NCI-H2196 treated with DMSO at 0.1 percent for 48 hours (cell line): Measurements from ENCODE around the gene PLA2G4E.

ENCODE experiments used
- DNase-seq: peaks from one replicate; lab custom pipeline; 2025; ENCODE audit not compliant: unreplicated experiment; lab: John Stamatoyannopoulos, UW

The PLA2G4E gene

DNA sequence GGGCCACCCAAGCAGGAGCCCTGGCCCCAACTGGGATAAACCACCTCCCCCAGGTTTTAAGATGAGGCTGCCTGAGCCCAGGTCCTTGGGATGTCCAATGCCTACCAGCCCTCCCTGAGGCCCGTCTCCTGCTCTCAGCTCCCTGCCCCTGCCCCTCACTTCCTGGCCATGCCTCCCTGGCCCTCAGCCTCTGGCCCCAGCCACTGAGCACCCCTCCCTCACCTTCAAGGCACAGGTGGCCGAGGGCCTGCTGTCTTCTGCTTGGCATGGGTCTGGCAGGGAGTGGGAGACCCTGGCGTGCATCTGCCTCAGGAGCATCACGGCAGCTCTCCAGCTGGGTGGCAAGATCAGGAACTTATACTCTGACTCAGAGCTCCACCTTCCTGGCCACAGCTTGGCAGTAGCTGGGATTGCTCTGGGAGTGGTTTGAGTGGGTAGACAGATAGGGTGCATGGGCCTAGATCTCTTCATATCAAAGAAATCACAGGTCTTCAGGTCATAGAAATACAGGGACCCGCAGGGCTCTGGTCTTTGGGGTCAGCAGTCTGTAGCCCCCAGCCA is at the start of gene PLA2G4E:
Gene PLA2G4E (minus strand): TSS at position 330 of the 561 bp plus-strand sequence. CDS start 12 bp downstream, at position 318.
- DNase-seq = no peak

GRCh38 chr15:42070279-42070975 is 49.6 kb upstream of the PLA2G4E start:
- DNase-seq = no peak

DNA sequence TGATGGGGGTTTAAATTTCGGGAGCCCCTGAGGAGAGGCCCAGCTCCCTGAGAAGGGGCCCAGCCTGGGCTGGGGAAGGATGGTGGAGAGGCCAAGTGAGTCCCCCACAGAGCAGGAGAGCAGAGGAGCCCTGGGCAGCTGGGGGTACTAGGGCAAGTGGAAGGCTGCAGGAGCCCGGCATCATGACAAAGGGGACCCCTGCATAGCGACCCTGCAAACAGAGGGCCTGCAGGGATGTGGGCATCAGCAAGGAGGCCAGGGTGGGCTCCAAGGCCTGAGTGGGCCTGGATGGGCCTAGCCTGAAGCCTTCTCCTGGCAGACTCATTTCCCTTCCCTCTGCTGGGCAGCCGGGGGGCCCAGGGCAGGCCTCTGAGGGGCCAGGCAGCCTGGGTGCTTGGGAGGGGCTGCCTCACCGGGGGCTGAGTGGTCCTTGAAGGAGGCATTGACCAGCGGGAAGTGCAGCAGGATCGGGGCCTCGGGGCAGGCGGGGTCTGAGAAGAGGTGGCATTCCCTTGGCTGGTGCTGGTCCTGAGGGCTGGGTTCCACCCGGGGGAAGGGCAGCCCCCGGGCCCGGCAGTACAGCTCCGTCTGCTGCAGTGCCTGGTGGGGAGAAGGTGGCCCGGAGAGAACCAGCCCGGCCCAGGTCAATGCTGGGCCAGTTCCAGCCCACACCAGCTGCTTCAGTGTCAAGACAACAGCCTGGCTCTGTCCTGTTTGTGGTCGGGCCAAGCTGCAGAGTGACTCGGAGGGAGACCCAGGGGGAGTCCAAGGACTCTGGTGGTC is 48.8 kb upstream of the PLA2G4E start:
- DNase-seq = no peak

DNA sequence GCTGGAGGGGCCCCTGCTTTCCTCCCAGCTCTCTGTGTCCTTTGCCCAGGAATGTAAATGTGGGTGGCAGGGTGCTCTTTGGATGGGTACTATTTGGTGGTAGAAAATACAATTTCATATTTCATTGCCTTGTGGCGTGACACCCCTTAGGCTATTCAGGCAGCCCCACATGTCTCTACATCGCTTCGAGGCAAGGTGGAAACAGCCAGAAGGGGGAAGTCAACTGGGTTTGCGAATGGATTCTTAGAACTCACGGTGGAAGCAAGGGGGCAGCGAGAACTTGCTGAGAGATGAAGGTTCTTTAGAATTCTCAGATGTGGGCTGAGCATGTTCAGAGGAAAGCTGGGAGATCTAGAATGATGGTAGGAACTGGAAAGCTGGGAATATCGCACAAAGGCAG is 48.2 kb upstream of the PLA2G4E start:
- no peak for DNase-seq

- no peak for DNase-seq
These were observed 47.8 kb upstream of the PLA2G4E start for GRCh38 chr15:42068601-42069000.

DNA sequence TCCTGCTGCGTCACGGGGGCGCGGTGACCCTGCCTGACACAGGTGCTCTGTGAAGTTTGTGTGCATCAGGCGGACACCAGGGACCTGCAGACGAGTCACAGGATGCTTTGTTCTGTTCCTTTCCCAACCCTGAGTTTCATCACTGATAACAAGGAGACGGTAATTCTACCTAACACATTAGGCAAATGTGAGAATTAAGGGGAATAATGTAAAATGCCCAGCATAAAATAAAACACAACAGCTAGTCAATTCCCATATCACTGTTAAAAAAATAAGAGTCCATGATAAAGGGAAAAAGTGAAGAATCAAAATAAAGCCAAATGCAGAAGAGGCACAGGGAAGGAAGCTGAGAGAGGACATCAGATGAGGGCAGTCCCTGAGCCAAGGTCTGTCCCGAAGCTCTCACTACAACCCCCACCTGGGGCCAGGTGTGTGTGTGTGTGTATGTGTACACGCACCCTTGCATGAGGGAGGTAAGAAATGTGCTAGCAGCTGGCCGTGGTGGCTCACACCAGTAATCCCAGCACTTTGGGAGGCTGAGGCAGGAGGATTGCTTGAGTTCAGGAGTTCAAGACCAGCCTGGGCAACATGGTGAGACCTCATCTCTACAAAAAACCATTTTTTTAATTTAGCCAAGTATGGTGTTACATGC is 46.0 kb upstream of the PLA2G4E start:
- DNase-seq = no peak

DNA sequence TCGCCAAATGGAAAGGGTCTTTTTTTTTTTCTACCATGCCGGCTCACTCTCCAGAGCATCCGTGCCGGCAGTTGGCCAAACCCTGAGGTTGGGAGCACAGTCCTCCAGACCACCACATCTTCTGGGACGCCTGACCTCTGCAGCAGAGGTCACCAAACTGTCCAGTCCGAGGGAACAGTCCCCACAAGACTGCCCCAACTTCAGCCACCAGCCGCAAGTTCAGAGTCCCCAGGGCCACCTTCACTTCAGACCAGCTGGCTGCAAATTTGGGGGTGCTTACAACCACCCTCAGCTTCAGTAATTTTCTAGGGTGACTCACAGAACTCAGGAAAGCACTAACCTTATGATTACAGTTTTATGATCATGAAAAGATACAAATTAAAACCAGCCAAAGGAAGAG is 44.6 kb upstream of the PLA2G4E start:
- no peak for DNase-seq

- no peak for DNase-seq
These were observed 44.2 kb upstream of the PLA2G4E start for GRCh38 chr15:42065033-42065432.

DNA sequence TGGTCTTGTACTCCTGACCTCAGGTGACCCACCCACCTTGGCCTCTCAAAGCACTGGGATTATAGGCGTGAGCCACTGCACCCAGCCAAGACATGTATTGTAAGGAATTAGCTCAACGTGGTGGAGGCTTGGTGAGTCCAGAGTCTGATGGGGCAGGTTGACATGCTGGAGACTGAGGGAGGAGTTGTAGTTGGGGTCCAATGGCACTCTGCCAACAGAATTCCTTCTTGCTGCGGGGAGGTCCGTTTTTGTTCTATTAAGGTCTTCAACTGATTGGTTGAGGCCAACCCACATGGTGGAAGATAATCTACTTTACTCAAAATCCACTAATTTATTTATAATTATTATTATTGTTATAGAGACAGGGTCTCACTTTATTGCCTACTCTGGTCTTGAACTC is 43.4 kb upstream of the PLA2G4E start:
- no peak for DNase-seq

GRCh38 chr15:42063122-42063848 is 42.4 kb upstream of the PLA2G4E start:
- no peak for DNase-seq

GRCh38 chr15:42062284-42062806 is 41.5 kb upstream of the PLA2G4E start:
- no peak for DNase-seq

- DNase-seq = no peak
These were observed 40.0 kb upstream of the PLA2G4E start for GRCh38 chr15:42060797-42061196.

DNA sequence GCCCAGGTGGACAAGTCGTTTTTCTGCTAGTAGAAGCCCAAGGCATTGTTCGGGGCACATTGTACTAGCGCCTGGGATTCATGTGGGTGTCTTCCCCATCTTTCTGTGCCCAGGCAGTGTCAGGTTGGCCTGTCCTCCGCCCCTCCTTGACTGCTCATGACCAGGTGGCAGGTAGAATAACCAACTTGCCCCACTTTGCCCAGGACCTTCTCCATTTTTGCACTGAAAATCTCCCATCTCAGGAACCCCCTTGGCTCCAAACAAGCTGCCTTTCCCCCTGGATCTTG is 39.6 kb upstream of the PLA2G4E start:
- no peak for DNase-seq

DNA sequence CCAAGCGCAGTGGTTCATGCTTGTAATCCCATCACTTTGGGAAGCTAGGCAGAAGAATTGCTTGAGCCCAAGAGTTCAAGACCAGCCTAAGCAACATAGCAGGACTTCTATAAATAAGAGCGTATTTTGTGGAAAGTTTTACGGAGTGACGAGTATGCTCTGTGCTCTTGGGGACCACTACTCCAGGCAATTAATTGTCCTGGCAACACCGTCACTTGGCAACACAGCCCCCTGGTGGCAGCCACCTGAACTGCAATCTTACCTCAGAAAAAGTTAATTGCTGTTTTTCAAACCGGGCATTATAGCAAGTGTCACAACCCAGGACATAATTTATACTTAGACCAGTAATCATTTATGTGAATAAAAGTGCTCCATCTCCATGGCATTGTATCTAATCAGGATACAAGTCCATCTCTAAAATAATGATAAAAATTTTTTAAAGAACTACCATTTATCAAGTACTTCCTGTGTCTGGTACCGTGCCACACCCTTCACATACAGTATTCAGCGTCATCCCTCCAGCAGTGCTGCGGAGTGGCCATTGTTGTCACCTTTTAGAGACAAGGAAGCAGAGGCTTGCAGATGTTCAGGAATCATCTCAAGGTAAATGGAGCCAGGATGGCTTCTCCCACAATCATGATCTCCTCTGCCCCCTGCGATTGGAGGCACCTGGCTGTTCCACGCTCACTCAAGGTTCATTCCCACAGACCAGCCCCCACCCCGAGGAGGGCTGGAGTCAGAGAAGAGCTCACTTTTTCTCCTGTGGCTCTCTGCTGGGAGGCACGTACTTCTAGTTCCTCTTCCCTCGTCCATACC is 39.0 kb upstream of the PLA2G4E start:
- DNase-seq = no peak

GRCh38 chr15:42058791-42059190 is 37.9 kb upstream of the PLA2G4E start:
- no peak for DNase-seq

DNA sequence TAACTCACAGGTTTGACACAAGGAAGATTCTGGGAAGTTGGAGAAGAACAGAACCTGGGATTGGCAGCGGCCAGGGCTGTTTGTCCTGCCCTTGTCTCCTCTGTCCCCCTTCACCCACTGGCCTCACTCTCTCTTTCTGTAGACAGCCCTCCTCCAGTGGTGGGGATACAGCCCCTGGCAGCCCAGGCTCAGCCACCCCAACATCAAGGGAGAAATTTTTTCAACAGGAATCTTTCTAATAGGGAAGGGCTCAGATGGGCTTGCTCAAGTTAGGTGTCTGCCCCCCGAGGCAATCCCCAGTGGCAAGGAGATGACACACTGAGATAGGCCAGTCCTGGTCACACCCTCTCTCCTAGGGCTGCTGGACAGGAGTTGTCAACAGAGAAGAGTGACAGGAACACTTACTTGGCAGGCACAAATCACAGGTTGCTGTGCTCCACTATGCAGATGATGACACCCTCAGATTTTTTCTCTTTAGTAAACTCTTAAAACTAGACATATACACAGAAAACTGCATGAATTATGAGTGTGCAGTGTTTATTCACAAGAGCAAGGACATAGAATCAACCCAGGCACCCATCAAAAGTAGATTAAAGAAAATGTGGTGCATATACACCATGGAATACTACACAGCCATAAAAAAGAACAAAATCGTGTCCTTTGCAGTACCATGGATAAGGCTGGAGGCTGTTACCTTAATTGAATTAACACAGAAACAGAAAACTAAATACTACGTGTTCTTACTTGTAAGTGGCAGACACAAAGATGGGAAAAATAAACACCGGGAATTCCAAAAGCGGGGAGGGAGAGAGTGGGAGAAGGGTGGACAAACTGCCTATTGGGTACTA is 37.2 kb upstream of the PLA2G4E start:
- DNase-seq = no peak

GRCh38 chr15:42056934-42057798 is 36.3 kb upstream of the PLA2G4E start:
- DNase-seq = no peak

- DNase-seq = no peak
These were observed 33.1 kb upstream of the PLA2G4E start for GRCh38 chr15:42053914-42054313.
